Endodermal cell (in vitro differentiated cells): ENCODE measurements around the gene GRIN2D. TPM values are rescaled to one million over a fixed set of nuclear protein-coding genes. Genes with fewer than 3 reads are reported as not detected.

Experiments used
- DNase-seq: peaks from one replicate; pipeline ENCODE4 v3.0.0-alpha.2; 2017
- H3K27ac ChIP-seq: 2 replicates; pipeline ENCODE4 v1.5.1; 2013; ENCODE audit warnings: mild to moderate bottlenecking, low read depth, low read length, moderate library complexity
- H3K27me3 ChIP-seq: 2 replicates; pipeline ENCODE4 v1.6.1; 2013; ENCODE audit warnings: mild to moderate bottlenecking, low read length, moderate library complexity; ENCODE audit not compliant: insufficient read depth, control insufficient read depth, poor library complexity, severe bottlenecking
- H3K36me3 ChIP-seq: 2 replicates; pipeline ENCODE4 v1.7.0; 2013; ENCODE audit warnings: mild to moderate bottlenecking, low read length, moderate library complexity; ENCODE audit not compliant: control insufficient read depth, insufficient read depth
- H3K4me1 ChIP-seq: one replicate; pipeline ENCODE4 v1.7.0; 2013; ENCODE audit warnings: low read length; ENCODE audit not compliant: control insufficient read depth, insufficient read depth
- H3K4me3 ChIP-seq: 2 replicates; pipeline ENCODE4 v1.5.1; 2013; ENCODE audit warnings: mild to moderate bottlenecking, low read length, moderate library complexity
- H3K9ac ChIP-seq: 2 replicates; pipeline ENCODE4 v1.6.1; 2013; ENCODE audit warnings: mild to moderate bottlenecking, low read length, moderate library complexity; ENCODE audit not compliant: poor library complexity, severe bottlenecking; ENCODE audit errors: extremely low read depth
- H3K9me3 ChIP-seq: 2 replicates; pipeline ENCODE4 v1.6.1; 2013; ENCODE audit warnings: mild to moderate bottlenecking, low read length, moderate library complexity; ENCODE audit not compliant: control insufficient read depth
- H3K27ac Mint-ChIP-seq: 2 replicates; pipeline ENCODE4 v1.8.0; 2020; ENCODE audit warnings: mixed read lengths
- H3K27me3 Mint-ChIP-seq: 2 replicates; pipeline ENCODE4 v1.8.0; 2021; ENCODE audit warnings: mild to moderate bottlenecking, mixed read lengths; ENCODE audit not compliant: insufficient read depth
- H3K36me3 Mint-ChIP-seq: 2 replicates; pipeline ENCODE4 v1.8.0; 2020; ENCODE audit warnings: low read depth, mixed read lengths
- H3K4me1 Mint-ChIP-seq: 2 replicates; pipeline ENCODE4 v1.8.0; 2020; ENCODE audit warnings: mixed read lengths
- H3K4me3 Mint-ChIP-seq: 2 replicates; pipeline ENCODE4 v1.8.0; 2020; ENCODE audit warnings: mild to moderate bottlenecking, moderate library complexity, mixed read lengths
- H3K9me3 Mint-ChIP-seq: 2 replicates; pipeline ENCODE4 v1.8.0; 2020; ENCODE audit warnings: mild to moderate bottlenecking, mixed read lengths
- CTCF ChIP-seq: fragments of 200-600 bp; sonication (generic); conservative IDR thresholded peaks from 2 replicates; pipeline ENCODE4 v1.5.0; 2021; ENCODE audit warnings: antibody characterized with exemption, mild to moderate bottlenecking
- WGBS, 2 experiments: methylation state at CpG; one replicate each; pipeline versions ENCODE4 v1.1.5 to v1.1.7; 2013; ENCODE audit warnings: missing lambda C conversion rate in 2 of 2, mixed read lengths in 1 of 2; ENCODE audit not compliant: insufficient coverage in 1 of 2, insufficient read length in 1 of 2; 5-methylcytosine and 5-hydroxymethylcytosine counted together
- long read RNA-seq, 4 experiments: library from polyadenylated mRNA in 2 of 4; library from RNA in 1 of 4; library from capped mRNA in 1 of 4; stranded (forward) in 3 of 4; unstranded in 1 of 4; transcript quantifications; one replicate each; pipeline ENCODE4 v2.0.0, GENCODE V29; 2020 to 2021; ENCODE audit warnings: inconsistent platforms in 1 of 4
- polyA plus RNA-seq, 2 experiments: library from polyadenylated mRNA; stranded (reverse); fragments of 50-300 nt; gene quantifications; one replicate each; pipeline ENCODE4 v1.2.3, GENCODE V29; 2013
- total RNA-seq, 2 donors: library from RNA; stranded (reverse); fragmentation: NEBNext Ultra II Directional in 1 of 2; extraction: Animal tissue kit (Norgen Biotek cat#: 25700) in 1 of 2; gene quantifications; 2 replicates in 1 of 2; 3 replicates in 1 of 2; pipeline ENCODE4 v1.2.1, GENCODE V29; 2021

Gene GRIN2D
- total RNA-seq: 1 to 10 TPM in 1 of 2 donors, under 1 TPM in 1; 0.77 to 1.2 TPM
- 10.1 TPM for polyA plus RNA-seq (2013, experiment 1 of 2)
- 9.3 TPM for polyA plus RNA-seq (2013, experiment 2 of 2)
- long read RNA-seq, experiment 1: 0 reads
- long read RNA-seq, experiment 2, partial matches to known transcripts: 0 of 5 reads
- long read RNA-seq, experiment 2, other reads (novel, unspliced or antisense): 5 of 5 reads
- long read RNA-seq, experiment 3, partial matches to known transcripts: 0 of 1 reads
- long read RNA-seq, experiment 3, other reads (novel, unspliced or antisense): 1 of 1 reads
- long read RNA-seq, experiment 4, partial matches to known transcripts: 0 of 1 reads
- long read RNA-seq, experiment 4, other reads (novel, unspliced or antisense): 1 of 1 reads

GRCh38 chr19:48393559-48394330 is at the start of gene GRIN2D:
Gene GRIN2D (plus strand): TSS chr19:48393668. CDS start chr19:48398393, 4,725 bp downstream.
- Histone ChIP-seq H3K4me1 (no peaks in the 10 kb centered on the region), H3K9ac (no peak within 1 kb of the TSS)
- H3K4me1 Mint-ChIP-seq: peaks cover 9% of the 10 kb centered on the region

DNA sequence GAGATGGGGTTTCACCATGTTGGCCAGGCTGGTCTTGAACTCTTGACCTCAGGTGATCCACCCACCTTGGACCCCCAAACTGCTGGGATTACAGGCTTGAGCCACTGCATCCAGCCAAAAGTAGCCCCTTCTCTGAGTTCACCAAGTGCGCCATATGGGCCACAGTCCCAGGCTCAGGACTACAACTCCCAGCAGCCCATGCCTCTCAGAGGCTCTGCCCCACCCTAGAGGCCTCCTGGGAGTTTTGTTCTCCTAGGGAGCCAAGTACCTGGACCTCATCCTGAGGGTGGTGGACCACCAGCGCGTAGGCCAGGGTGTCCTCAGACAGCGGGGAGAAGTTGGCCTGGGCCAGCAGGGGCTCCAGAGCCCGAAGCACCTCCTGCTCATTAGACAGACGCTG is 48.6 kb upstream of the GRIN2D start:
- Mint-ChIP-seq H3K27ac (no peak overlapping the region), H3K9me3 (no peaks in the 10 kb centered on the region), H3K4me1 (no peaks in the 10 kb centered on the region), H3K36me3 (no peaks in the 10 kb centered on the region), H3K4me3 (no peak overlapping the region), H3K27me3 (no peaks in the 10 kb centered on the region)
- no peak for TF ChIP-seq CTCF
- Histone ChIP-seq H3K4me3 (no peak overlapping the region), H3K9ac (no peak overlapping the region), H3K27ac (no peak overlapping the region), H3K36me3 (no peaks in the 10 kb centered on the region), H3K9me3 (no peaks in the 10 kb centered on the region), H3K4me1 (no peaks in the 10 kb centered on the region), H3K27me3 (no peaks in the 10 kb centered on the region)
- peak; percentile 64 for DNase-seq
- 94 to 97% methylated on average over 6 of the region's 6 CpGs for WGBS, 2 experiments

More at GRCh38 chr19:48393559-48394330, at the start of gene GRIN2D:
- WGBS, 2 experiments: 2 to 8% methylated on average over 16 to 40 of the region's 40 CpGs
- peaks cover 44% of the 10 kb centered on the region for H3K27me3 ChIP-seq
- H3K27ac Mint-ChIP-seq: no peak within 1 kb of the TSS
- H3K9me3 ChIP-seq: no peaks in the 10 kb centered on the region
- H3K27me3 Mint-ChIP-seq: peaks cover 63% of the 10 kb centered on the region
- DNase-seq: peak; percentile 84
- H3K4me3 Mint-ChIP-seq: peak within 1 kb of the TSS; percentile 50
- H3K36me3 ChIP-seq: peaks cover 9% of the 10 kb centered on the region
- H3K4me3 ChIP-seq: peak within 1 kb of the TSS; percentile 76
- peak within 1 kb of the TSS; percentile 74 for H3K27ac ChIP-seq
- peaks cover 7% of the 10 kb centered on the region for H3K36me3 Mint-ChIP-seq
- no peaks in the 10 kb centered on the region for H3K9me3 Mint-ChIP-seq
- TF ChIP-seq CTCF: peak; percentile 32

GRCh38 chr19:48346191-48346590 is 47.3 kb upstream of the GRIN2D start:
- no peaks in the 10 kb centered on the region for H3K9me3 Mint-ChIP-seq
- H3K4me3 ChIP-seq: no peak overlapping the region
- H3K4me1 ChIP-seq: no peaks in the 10 kb centered on the region
- H3K27me3 ChIP-seq: no peaks in the 10 kb centered on the region
- no peak overlapping the region for H3K27ac Mint-ChIP-seq
- no peak for TF ChIP-seq CTCF
- H3K27me3 Mint-ChIP-seq: no peaks in the 10 kb centered on the region
- H3K36me3 Mint-ChIP-seq: no peaks in the 10 kb centered on the region
- no peak overlapping the region for H3K4me3 Mint-ChIP-seq
- H3K36me3 ChIP-seq: no peaks in the 10 kb centered on the region
- no peaks in the 10 kb centered on the region for H3K9me3 ChIP-seq
- no peak for DNase-seq
- H3K9ac ChIP-seq: no peak overlapping the region
- no peaks in the 10 kb centered on the region for H3K4me1 Mint-ChIP-seq
- 80 to 97% methylated on average over 1 to 2 of the region's 2 CpGs for WGBS, 2 experiments
- no peak overlapping the region for H3K27ac ChIP-seq
